ENCODE measurements around the gene CCHCR1.

- TF ChIP-seq POLR2A (IDR thresholded peaks at IDR 0.05; ENCODE audit: low read depth, low read length) (no peak), POLR2AphosphoS5 (IDR thresholded peaks at IDR 0.05; ENCODE audit: low read depth, low read length) (no peak)
Observed at GRCh38 chr6:31149827-31150447, 7.7 kb downstream of the CCHCR1 start.
